DOHH2 (cell line): ENCODE results near the gene PEX11B.

Experiments used
- CTCF ChIP-seq: fragments of 200-600 bp; sonication (generic); IDR thresholded peaks from one replicate; pipeline ENCODE4 v1.5.1; 2014; ENCODE audit warnings: antibody characterized with exemption, mild to moderate bottlenecking, low read depth, low read length; ENCODE audit not compliant: poor library complexity, severe bottlenecking
- EZH2phosphoT487 ChIP-seq: fragments of 200-600 bp; sonication (generic); IDR thresholded peaks from 2 replicates; pipeline ENCODE4 v1.6.1; 2017; ENCODE audit warnings: borderline replicate concordance, mild to moderate bottlenecking, antibody characterized with exemption, low read length, moderate library complexity, mixed read lengths

- no peak for TF ChIP-seq CTCF
- TF ChIP-seq EZH2phosphoT487: no peak
Measured at GRCh38 chr1:145949219-145949618, 30.7 kb upstream of the PEX11B start.
